Common myeloid progenitor, CD34-positive (primary cell): ENCODE results near the gene RETSAT.

Experiments used
- CTCF ChIA-PET: fragments of 350-600 bp; sonication (Branson Sonifier 250); formaldehyde crosslinking; loops from one replicate; lab custom pipeline; 2021; ENCODE audit warnings: antibody characterized with exemption; lab: Charles Lee
- POLR2A ChIA-PET: fragments of 350-600 bp; sonication (Branson Sonifier 250); formaldehyde crosslinking; loops from one replicate; lab custom pipeline; 2021; ENCODE audit warnings: antibody characterized with exemption; lab: Charles Lee
- DNase-seq, 3 donors: peaks; one replicate each; pipeline versions ENCODE4 v3.0.0 to v3.0.0-alpha.2; 2013
- H3K27ac ChIP-seq, 2 experiments: 1 replicate in 1 of 2; 2 replicates in 1 of 2; pipeline ENCODE4 v1.7.0; 2013; ENCODE audit warnings: inconsistent platforms in 2 of 2, low read length in 2 of 2, mild to moderate bottlenecking in 2 of 2, low read depth in 1 of 2, moderate library complexity in 1 of 2; ENCODE audit not compliant: severe bottlenecking in 2 of 2, insufficient read depth in 1 of 2, poor library complexity in 1 of 2
- H3K27me3 ChIP-seq, 5 experiments: replicated peaks in 2 of 5; 1 replicate in 3 of 5; 2 replicates in 2 of 5; pipeline versions ENCODE4 v1.6.1 to v1.7.0; 2013; ENCODE audit warnings: low read length in 4 of 5, mild to moderate bottlenecking in 2 of 5, moderate library complexity in 2 of 5, inconsistent platforms in 1 of 5; ENCODE audit not compliant: insufficient read depth in 5 of 5, control insufficient read depth in 4 of 5
- H3K36me3 ChIP-seq, 4 experiments: 1 replicate in 2 of 4; 2 replicates in 2 of 4; pipeline versions ENCODE4 v1.6.1 to v1.7.0; 2013; ENCODE audit warnings: low read length in 3 of 4, control low read depth in 1 of 4, mild to moderate bottlenecking in 1 of 4; ENCODE audit not compliant: control insufficient read depth in 4 of 4, insufficient read depth in 4 of 4
- H3K4me1 ChIP-seq, 4 experiments: 1 replicate in 3 of 4; 2 replicates in 1 of 4; pipeline versions ENCODE4 v1.6.1 to v1.7.1; 2013; ENCODE audit warnings: low read length in 3 of 4, mild to moderate bottlenecking in 3 of 4, control low read depth in 1 of 4, inconsistent platforms in 1 of 4, moderate library complexity in 1 of 4; ENCODE audit not compliant: control insufficient read depth in 4 of 4, insufficient read depth in 4 of 4; ENCODE audit errors: control extremely low read depth in 1 of 4
- H3K4me3 ChIP-seq, 7 experiments: 1 replicate in 4 of 7; 2 replicates in 3 of 7; pipeline versions ENCODE4 v1.5.1 to v1.7.0; 2013; ENCODE audit warnings: mild to moderate bottlenecking in 7 of 7, low read length in 6 of 7, moderate library complexity in 6 of 7, inconsistent platforms in 2 of 7, low read depth in 2 of 7, control low read depth in 1 of 7; ENCODE audit not compliant: insufficient read depth in 4 of 7, control insufficient read depth in 1 of 7; ENCODE audit errors: extremely low read depth in 1 of 7
- H3K9me3 ChIP-seq, 5 experiments: 1 replicate in 4 of 5; 2 replicates in 1 of 5; pipeline versions ENCODE4 v1.6.1 to v1.7.1; 2013; ENCODE audit warnings: low read length in 4 of 5, mild to moderate bottlenecking in 2 of 5, inconsistent platforms in 1 of 5, low read depth in 1 of 5, moderate library complexity in 1 of 5; ENCODE audit not compliant: control insufficient read depth in 4 of 5, insufficient read depth in 2 of 5; ENCODE audit errors: control extremely low read depth in 1 of 5
- WGBS: methylation state at CpG from one replicate; pipeline ENCODE4 v1.1.5; 2013; ENCODE audit not compliant: insufficient coverage; 5-methylcytosine and 5-hydroxymethylcytosine counted together

RETSAT gene

DNA sequence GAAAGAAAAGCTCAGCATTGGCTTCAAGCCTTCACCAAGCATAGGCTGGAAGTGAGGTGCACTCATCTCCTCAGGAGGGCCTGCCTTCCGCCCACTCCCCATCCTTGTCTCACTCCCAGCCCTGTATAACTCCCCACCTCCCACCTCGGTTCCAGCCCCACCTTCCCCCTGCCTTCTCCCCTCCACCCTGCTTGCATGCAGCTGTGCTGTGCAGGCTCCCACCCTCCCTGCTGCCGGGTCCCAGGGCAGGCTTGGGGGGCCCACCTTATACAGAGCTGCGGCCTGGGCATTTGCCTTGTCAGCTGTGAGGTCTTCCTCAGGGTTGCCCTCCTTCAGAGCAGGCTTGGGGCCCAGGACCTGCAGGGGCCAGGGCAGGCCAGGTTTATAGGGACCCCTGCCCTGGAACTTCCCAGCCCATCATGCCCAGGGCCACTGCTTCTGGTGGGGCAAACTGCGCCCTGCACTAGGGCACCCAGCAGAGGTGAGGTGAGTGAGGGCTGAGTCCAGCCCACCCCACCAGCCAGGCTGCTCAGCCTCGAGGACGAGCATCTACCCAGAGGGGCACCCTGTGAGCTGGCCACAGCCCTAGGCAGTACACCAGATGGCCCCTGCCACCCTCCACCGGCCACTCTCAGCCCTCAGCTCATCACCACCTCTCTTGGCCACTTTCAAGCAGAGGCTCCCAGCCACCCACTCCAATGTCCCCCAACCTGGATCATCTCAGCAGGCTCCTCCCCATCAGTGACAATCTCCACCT, 44.3 kb upstream of the RETSAT start:
- CTCF ChIA-PET, result interaction anchor here (0.5 to 3.4 kb wide), 6 partner anchors 8 to 154 kb away, joined by 3 to 11 read pairs (median 5); no protein-coding TSS in a partner anchor
- DNase-seq, result no peak

DNA sequence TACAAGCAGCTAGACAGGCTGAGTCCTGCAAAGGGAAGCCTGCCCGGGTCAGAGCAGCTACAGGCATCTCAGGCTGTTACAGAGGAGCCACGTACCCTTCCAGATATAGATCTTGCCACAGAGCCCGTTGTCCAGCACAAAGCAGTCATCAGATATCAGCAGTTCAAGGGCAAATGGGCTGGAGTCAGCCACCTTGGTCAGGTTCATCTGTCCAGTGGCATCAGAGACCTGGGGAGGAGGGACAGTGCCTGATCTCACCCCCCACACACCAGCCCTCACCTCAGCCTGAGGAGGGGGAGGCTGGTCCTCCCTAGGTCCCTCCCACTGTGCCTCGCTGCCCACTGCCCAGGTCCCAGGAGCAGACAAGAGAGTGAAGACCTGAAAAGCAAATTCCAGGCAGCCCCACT, 43.6 kb upstream of the RETSAT start:
- no peak for DNase-seq
- POLR2A ChIA-PET, result no interaction called here
- Histone ChIP-seq H3K9me3 (no peaks in the 10 kb centered on the region), H3K27ac (no peak overlapping the region), H3K27me3 (no peaks in the 10 kb centered on the region), H3K4me1 (peaks cover 0 to 16% (median 10%) of the 10 kb centered on the region in 4 experiments), H3K4me3 (no peak overlapping the region), H3K36me3 (peaks cover 20 to 74% (median 43%) of the 10 kb centered on the region in 4 experiments)
- CTCF ChIA-PET, result interaction anchor here (0.5 to 1.4 kb wide), 3 partner anchors 10 to 153 kb away, joined by 3 to 5 read pairs (median 4); no protein-coding TSS in a partner anchor
- WGBS, result 88% methylated on average over 3 of the region's 4 CpGs

More for the DNA sequence above, 44.3 kb upstream of the RETSAT start:
- Histone ChIP-seq H3K9me3 (peaks cover 0 to 4% (median 0%) of the 10 kb centered on the region in 5 experiments), H3K27ac (no peak overlapping the region), H3K27me3 (no peaks in the 10 kb centered on the region), H3K4me3 (no peak overlapping the region), H3K36me3 (peaks cover 20 to 74% (median 42%) of the 10 kb centered on the region in 4 experiments), H3K4me1 (peaks cover 0 to 18% (median 10%) of the 10 kb centered on the region in 4 experiments)
- WGBS, result 91% methylated on average over 7 of the region's 8 CpGs
- POLR2A ChIA-PET, result no interaction called here

DNA sequence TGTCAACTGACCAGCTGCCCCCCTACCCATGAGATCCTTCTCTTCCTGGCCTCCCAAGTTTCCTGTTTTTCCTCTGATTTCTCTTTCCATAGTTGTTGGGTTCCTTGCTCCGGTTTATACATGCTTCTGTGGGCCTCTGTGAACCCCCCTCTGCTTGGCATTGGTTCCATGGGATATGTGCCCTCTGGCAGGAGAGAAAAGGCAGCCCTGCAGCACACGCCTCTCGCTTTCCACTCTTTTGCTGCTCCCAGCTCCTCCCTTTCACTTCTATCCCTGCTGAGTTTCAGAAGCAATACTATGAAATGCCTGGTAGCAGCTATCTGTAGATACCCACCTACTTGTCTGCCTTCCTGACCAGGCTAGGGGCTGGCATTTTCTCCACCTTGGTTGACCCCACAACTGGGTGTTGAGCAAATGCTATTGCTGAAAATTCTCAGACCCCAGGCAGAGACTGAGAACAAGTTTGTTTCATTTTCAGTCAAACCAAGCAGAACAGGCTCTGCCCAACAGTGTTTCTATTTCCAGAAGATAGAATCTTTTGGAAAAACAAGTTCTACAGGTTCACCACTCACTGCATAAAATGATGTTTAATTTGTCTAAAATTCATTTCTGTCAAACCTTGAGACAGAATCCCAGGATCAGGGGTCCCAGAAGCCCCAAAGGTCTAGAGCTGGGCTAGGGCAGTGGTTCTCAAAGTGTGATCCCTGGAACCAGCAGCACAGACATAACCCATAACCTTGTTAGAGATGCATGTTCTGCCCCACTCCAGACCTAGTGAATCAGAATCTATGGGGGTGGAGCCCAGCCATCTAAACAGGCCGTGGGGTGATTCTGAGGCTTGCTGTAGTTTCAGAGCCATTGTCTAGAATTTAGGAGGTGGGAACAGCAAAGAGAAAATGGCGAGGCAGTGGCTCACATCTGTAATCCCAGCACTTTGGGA, 42.5 kb upstream of the RETSAT start:
- DNase-seq, result no peak
- no peaks in the 10 kb centered on the region for H3K27me3 ChIP-seq
- 100% methylated on average over 4 of the region's 5 CpGs for WGBS
- ChIA-PET POLR2A (no interaction called here), CTCF (interaction anchor here (1.2 to 1.4 kb wide), 2 partner anchors 9 to 155 kb away, joined by 4 read pairs; no protein-coding TSS in a partner anchor)
- peaks cover 20 to 78% (median 43%) of the 10 kb centered on the region in 4 experiments for H3K36me3 ChIP-seq
- H3K27ac ChIP-seq, result no peak overlapping the region
- H3K4me3 ChIP-seq, result no peak overlapping the region
- no peaks in the 10 kb centered on the region for H3K9me3 ChIP-seq
- peaks cover 0 to 9% (median 4%) of the 10 kb centered on the region in 4 experiments for H3K4me1 ChIP-seq

DNA sequence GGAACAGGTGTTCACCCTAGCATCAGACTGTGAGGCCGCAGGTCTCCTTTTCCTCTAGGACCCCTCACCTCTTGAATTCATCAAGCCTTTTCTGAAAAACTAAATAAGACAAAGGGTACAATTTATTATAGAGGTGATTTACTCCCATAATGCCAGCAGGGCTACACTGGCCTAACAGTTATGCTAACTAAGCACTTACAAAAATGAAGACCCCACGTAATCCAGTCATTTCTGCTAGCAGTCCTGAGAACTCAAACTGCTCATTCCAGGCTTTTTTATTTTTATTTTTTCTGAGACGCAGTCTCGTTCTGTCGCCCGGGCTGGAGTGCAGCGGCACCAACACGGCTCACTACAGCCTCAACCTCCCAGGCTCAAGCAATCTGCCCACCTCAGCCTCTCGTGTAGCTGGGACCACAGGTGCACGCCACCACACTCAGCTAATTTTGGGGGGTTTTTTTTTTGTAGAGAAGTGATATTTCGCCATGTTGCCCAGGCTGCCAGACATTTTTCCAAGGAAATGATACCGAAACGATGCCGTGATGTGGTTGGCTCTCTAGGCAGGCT, 41.7 kb upstream of the RETSAT start:
- Histone ChIP-seq H3K27me3 (no peaks in the 10 kb centered on the region), H3K36me3 (peaks cover 20 to 78% (median 43%) of the 10 kb centered on the region in 4 experiments), H3K27ac (no peak overlapping the region), H3K4me3 (no peak overlapping the region), H3K4me1 (peaks cover 0 to 5% (median under 1%) of the 10 kb centered on the region in 4 experiments), H3K9me3 (no peaks in the 10 kb centered on the region)
- POLR2A ChIA-PET, result no interaction called here
- 94% methylated on average over 6 of the region's 14 CpGs for WGBS
- CTCF ChIA-PET, result interaction anchor here (1.2 kb wide), 1 partner anchor 156 kb away, joined by 4 read pairs; no protein-coding TSS in a partner anchor
- DNase-seq, result no peak

DNA sequence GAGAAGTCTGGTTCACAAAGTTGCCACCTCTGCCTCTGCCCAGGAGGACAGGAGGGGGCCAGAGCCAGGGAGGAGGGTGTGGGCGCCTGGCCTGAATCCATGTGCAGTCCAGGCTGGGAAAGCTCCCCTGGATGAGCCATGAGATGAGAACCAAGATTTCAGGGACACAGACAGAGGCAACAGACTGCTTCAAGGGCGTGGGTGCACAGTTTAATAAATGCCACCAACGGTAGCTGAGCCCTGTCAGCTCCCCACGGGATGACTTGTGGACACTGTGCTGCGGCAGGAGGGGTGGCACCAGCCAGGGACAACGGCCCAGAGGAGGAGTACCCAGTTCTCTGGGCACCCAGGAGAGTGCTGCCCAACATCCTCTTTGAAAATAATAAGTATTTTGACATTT, 40.6 kb upstream of the RETSAT start:
- Histone ChIP-seq H3K9me3 (no peaks in the 10 kb centered on the region), H3K27ac (no peak overlapping the region), H3K4me1 (peaks cover 0 to 5% (median under 1%) of the 10 kb centered on the region in 4 experiments), H3K27me3 (no peaks in the 10 kb centered on the region), H3K4me3 (no peak overlapping the region), H3K36me3 (peaks cover 13 to 78% (median 40%) of the 10 kb centered on the region in 4 experiments)
- ChIA-PET CTCF (interaction anchor here (1.1 to 12.6 kb wide), 3 partner anchors 11 to 156 kb away, joined by 4 to 250 read pairs (median 21); no protein-coding TSS in a partner anchor), POLR2A (no interaction called here)
- DNase-seq, result no peak
- WGBS, result 100% methylated on average over 4 of the region's 6 CpGs

DNA sequence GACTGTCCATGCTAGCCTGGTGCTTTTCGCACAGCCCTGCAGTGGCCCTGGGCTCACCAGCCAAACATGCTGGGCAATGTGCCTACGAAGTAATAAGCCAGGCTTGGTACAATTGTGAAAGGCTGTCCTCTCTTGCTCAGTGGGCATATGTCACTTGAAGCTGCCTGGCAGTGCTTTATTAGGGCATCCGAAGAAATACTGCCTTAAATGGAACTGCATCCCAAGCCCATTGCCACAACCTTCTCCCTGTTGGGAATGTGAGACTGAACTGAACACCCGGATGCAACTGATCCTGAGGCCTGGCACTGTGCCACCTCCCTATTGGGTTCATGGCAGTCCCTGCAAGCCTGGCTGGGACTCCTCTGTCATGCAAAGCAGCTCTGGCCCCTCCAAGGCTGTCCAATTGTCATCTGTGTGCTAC, 39.9 kb upstream of the RETSAT start:
- Histone ChIP-seq H3K27me3 (no peaks in the 10 kb centered on the region), H3K4me1 (peaks cover 0 to 5% (median under 1%) of the 10 kb centered on the region in 4 experiments), H3K9me3 (no peaks in the 10 kb centered on the region), H3K36me3 (peaks cover 16 to 81% (median 40%) of the 10 kb centered on the region in 4 experiments), H3K4me3 (no peak overlapping the region), H3K27ac (no peak overlapping the region)
- WGBS, result 88% methylated on average over 4 of the region's 4 CpGs
- DNase-seq, result no peak
- POLR2A ChIA-PET, result interaction anchor here (0.6 to 1.8 kb wide), 2 partner anchors 20 to 24 kb away, joined by 4 to 6 read pairs; partner anchors contain the start of gene SH2D6
- CTCF ChIA-PET, result interaction anchor here (1.1 to 12.6 kb wide), 9 partner anchors 8 to 157 kb away, joined by 3 to 250 read pairs (median 6); no protein-coding TSS in a partner anchor
